IMR-90 (cell line): Measurements from ENCODE around the gene C1QTNF1. TPM values are rescaled to one million over a fixed set of nuclear protein-coding genes. Genes with fewer than 3 reads are reported as not detected.

Source experiments
- ATAC-seq: fragments of 200-7000 bp; cut with Tn5 transposase; 2 replicates; pipeline ENCODE4 v1.9.1; 2020; ENCODE audit warnings: low read depth, mild to moderate bottlenecking, moderate library complexity
- BruUV-seq: library from RNA; stranded (reverse); fragments of 400-500 nt; replicated peaks from 2 replicates; lab custom pipeline; 2021; lab: Mats Ljungman, UMichigan
- CTCF ChIA-PET: fragments of 300-600 bp; formaldehyde crosslinking; extraction: SDS; loops from one replicate; lab custom pipeline; 2021; ENCODE audit warnings: antibody characterized with exemption; lab: Yijun Ruan, JAX
- POLR2A ChIA-PET: fragments of 300-600 bp; sonication (Branson Sonifier 250); formaldehyde crosslinking; loops from one replicate; lab custom pipeline; 2022; ENCODE audit warnings: antibody characterized with exemption; ENCODE audit not compliant: unreplicated experiment; lab: Charles Lee
- DNase-seq: peaks from one replicate; pipeline ENCODE4 v3.0.0; 2013
- H2AFZ ChIP-seq: replicated peaks from 2 replicates; pipeline ENCODE3; 2013; ENCODE audit warnings: low read length, mild to moderate bottlenecking; ENCODE audit not compliant: poor library complexity
- H2AK5ac ChIP-seq: 2 replicates; pipeline ENCODE4 v1.6.1; 2013; ENCODE audit warnings: low read depth, low read length, inconsistent platforms
- H2AK9ac ChIP-seq: replicated peaks from 2 replicates; pipeline ENCODE3; 2013; ENCODE audit warnings: mild to moderate bottlenecking, low read depth, low read length, moderate library complexity; ENCODE audit not compliant: poor library complexity
- H2BK120ac ChIP-seq: 2 replicates; pipeline ENCODE4 v1.6.1; 2013; ENCODE audit warnings: low read depth, low read length, inconsistent platforms
- H2BK15ac ChIP-seq: 3 replicates; pipeline ENCODE4 v1.6.1; 2013; ENCODE audit warnings: low read depth, low read length, inconsistent platforms
- H2BK20ac ChIP-seq: 2 replicates; pipeline ENCODE4 v1.6.1; 2013; ENCODE audit warnings: low read depth, mild to moderate bottlenecking, inconsistent platforms, low read length, moderate library complexity
- H2BK5ac ChIP-seq: 2 replicates; pipeline ENCODE4 v1.6.1; 2013; ENCODE audit warnings: mild to moderate bottlenecking, low read depth, low read length, inconsistent platforms; ENCODE audit not compliant: poor library complexity, severe bottlenecking
- H3K14ac ChIP-seq: replicated peaks from 2 replicates; pipeline ENCODE4 v1.6.1; 2013; ENCODE audit warnings: low read depth, low read length, inconsistent platforms
- H3K18ac ChIP-seq: 2 replicates; pipeline ENCODE4 v1.6.1; 2013; ENCODE audit warnings: low read depth, low read length, control low read depth
- H3K23ac ChIP-seq: 2 replicates; pipeline ENCODE4 v1.6.1; 2013; ENCODE audit warnings: low read depth, low read length, inconsistent platforms
- H3K27ac ChIP-seq: 2 replicates; pipeline ENCODE4 v1.5.1; 2013; ENCODE audit warnings: mild to moderate bottlenecking, control low read depth, low read length; ENCODE audit not compliant: insufficient read depth
- H3K27me3 ChIP-seq: 2 replicates; pipeline ENCODE4 v1.6.1; 2013; ENCODE audit warnings: low read length; ENCODE audit not compliant: control insufficient read depth, insufficient read depth
- H3K36me3 ChIP-seq: 2 replicates; pipeline ENCODE4 v1.6.1; 2013; ENCODE audit warnings: low read length, mixed read lengths; ENCODE audit not compliant: control insufficient read depth, insufficient read depth
- H3K4ac ChIP-seq: 2 replicates; pipeline ENCODE4 v1.6.1; 2013; ENCODE audit warnings: low read depth, low read length, inconsistent platforms
- H3K4me1 ChIP-seq: 2 replicates; pipeline ENCODE4 v1.6.1; 2013; ENCODE audit warnings: low read length, mixed read lengths; ENCODE audit not compliant: control insufficient read depth, insufficient read depth
- H3K4me2 ChIP-seq: 2 replicates; pipeline ENCODE4 v1.6.1; 2013; ENCODE audit warnings: low read depth, mild to moderate bottlenecking, control low read depth, low read length, moderate library complexity
- H3K4me3 ChIP-seq: 2 replicates; pipeline ENCODE4 v1.5.1; 2013; ENCODE audit warnings: low read depth, mild to moderate bottlenecking, control low read depth, low read length, moderate library complexity; ENCODE audit not compliant: insufficient read depth
- H3K56ac ChIP-seq: 2 replicates; pipeline ENCODE4 v1.6.1; 2013; ENCODE audit warnings: low read length, inconsistent platforms; ENCODE audit not compliant: insufficient read depth; ENCODE audit errors: extremely low read depth
- H3K79me1 ChIP-seq, 2 experiments: 2 replicates each; pipeline ENCODE4 v1.6.1; 2013; ENCODE audit warnings: low read length in 2 of 2, inconsistent platforms in 1 of 2, low read depth in 1 of 2
- H3K9ac ChIP-seq: 2 replicates; pipeline ENCODE4 v1.6.1; 2013; ENCODE audit warnings: low read depth, low read length, control low read depth
- H3K9me1 ChIP-seq: 2 replicates; pipeline ENCODE4 v1.6.1; 2013; ENCODE audit warnings: low read length, inconsistent platforms; ENCODE audit not compliant: insufficient read depth
- H3K9me3 ChIP-seq: 2 replicates; pipeline ENCODE4 v1.6.1; 2013; ENCODE audit warnings: low read length; ENCODE audit not compliant: control insufficient read depth, insufficient read depth
- H4K20me1 ChIP-seq: 2 replicates; pipeline ENCODE4 v1.6.1; 2013; ENCODE audit warnings: low read length, inconsistent platforms; ENCODE audit not compliant: insufficient read depth
- H4K5ac ChIP-seq: 2 replicates; pipeline ENCODE4 v1.6.1; 2013; ENCODE audit warnings: mild to moderate bottlenecking, low read depth, low read length, control low read depth
- H4K8ac ChIP-seq, 2 experiments: 2 replicates each; pipeline ENCODE4 v1.6.1; 2013; ENCODE audit warnings: low read depth in 2 of 2, low read length in 2 of 2, control low read depth in 1 of 2, inconsistent platforms in 1 of 2
- H4K91ac ChIP-seq: 2 replicates; pipeline ENCODE4 v1.6.1; 2013; ENCODE audit warnings: low read depth, low read length, inconsistent platforms; ENCODE audit not compliant: insufficient read depth
- BHLHE40 ChIP-seq: fragments of 150-350 bp; IDR thresholded peaks from 2 replicates; pipeline ENCODE4 v1.6.1; 2016; ENCODE audit warnings: mild to moderate bottlenecking, low read depth, low read length
- CEBPB ChIP-seq: IDR thresholded peaks from 2 replicates; pipeline ENCODE4 v1.6.1; 2012; ENCODE audit warnings: low read depth, low read length, improper control_type of control experiment
- CHD1 ChIP-seq: IDR thresholded peaks from 2 replicates; pipeline ENCODE4 v1.6.1; 2012; ENCODE audit warnings: low read depth, low read length, improper control_type of control experiment
- CTCF ChIP-seq: conservative IDR thresholded peaks from 2 replicates; pipeline ENCODE4 v1.5.1; 2012; ENCODE audit warnings: mild to moderate bottlenecking, low read depth, low read length, improper control_type of control experiment
- ELK1 ChIP-seq: fragments of 150-350 bp; IDR thresholded peaks from 2 replicates; pipeline ENCODE4 v1.6.1; 2016; ENCODE audit warnings: low read depth, mild to moderate bottlenecking, low read length, moderate library complexity, borderline replicate concordance
- FOS ChIP-seq: fragments of 150-350 bp; IDR thresholded peaks from 2 replicates; pipeline ENCODE4 v1.6.1; 2016; ENCODE audit warnings: low read depth, low read length
- MAZ ChIP-seq: IDR thresholded peaks from 2 replicates; pipeline ENCODE4 v1.6.1; 2012; ENCODE audit warnings: low read depth, mild to moderate bottlenecking, low read length, improper control_type of control experiment, moderate library complexity, borderline replicate concordance
- MXI1 ChIP-seq: IDR thresholded peaks from 2 replicates; pipeline ENCODE4 v1.6.1; 2012; ENCODE audit warnings: low read depth, mild to moderate bottlenecking, low read length, moderate library complexity, borderline replicate concordance
- NFE2L2 ChIP-seq: fragments of 150-350 bp; IDR thresholded peaks from 2 replicates; pipeline ENCODE4 v1.6.1; 2016; ENCODE audit warnings: low read depth, mild to moderate bottlenecking, low read length
- POLR2A ChIP-seq: IDR thresholded peaks from 2 replicates; pipeline ENCODE4 v1.6.1; 2012; ENCODE audit warnings: mild to moderate bottlenecking, low read depth, low read length
- RAD21 ChIP-seq: IDR thresholded peaks from 2 replicates; pipeline ENCODE4 v1.6.1; 2012; ENCODE audit warnings: low read length, improper control_type of control experiment
- RCOR1 ChIP-seq: IDR thresholded peaks from 2 replicates; pipeline ENCODE4 v1.6.1; 2012; ENCODE audit warnings: mild to moderate bottlenecking, low read length, improper control_type of control experiment; ENCODE audit not compliant: insufficient replicate concordance
- RFX5 ChIP-seq: IDR thresholded peaks from 2 replicates; pipeline ENCODE4 v1.8.0; 2012; ENCODE audit warnings: low read depth, mild to moderate bottlenecking, low read length, moderate library complexity
- SMC3 ChIP-seq: fragments of 150-350 bp; IDR thresholded peaks from 2 replicates; pipeline ENCODE4 v1.6.1; 2016; ENCODE audit warnings: low read depth, mild to moderate bottlenecking, antibody characterized with exemption, low read length, moderate library complexity
- WGBS, 2 experiments: methylation state at CpG; one replicate each; pipeline versions ENCODE4 v1.1.5 to v1.1.7; 2013; ENCODE audit warnings: missing lambda C conversion rate in 2 of 2; ENCODE audit not compliant: insufficient read length in 1 of 2; ENCODE audit errors: extremely low coverage in 2 of 2; 5-methylcytosine and 5-hydroxymethylcytosine counted together
- dilution Hi-C: fragments of 300-500 bp; cut with HindIII; formaldehyde crosslinking; loops from one replicate; pipeline ENCODE4 v1.14.3; 2018; ENCODE audit warnings: low sequenced_read_pairs; ENCODE audit not compliant: unreplicated experiment
- in situ Hi-C: fragments of 300-500 bp; cut with MboI; formaldehyde crosslinking; loops from 3 replicates; pipeline ENCODE4 v1.14.3; 2019; ENCODE audit warnings: low sequenced_read_pairs, inconsistent platforms, mixed read lengths
- intact Hi-C: fragments of 100-400 bp; cut with micrococcal nuclease; formaldehyde crosslinking; loops from 2 replicates; pipeline ENCODE4 v1.10.0; 2022
- polyA plus RNA-seq, 3 experiments: library from polyadenylated mRNA; depleted of rRNA; stranded (reverse); fragments of >200 nt; gene quantifications; 2 replicates each; pipeline ENCODE4 v1.2.3, GENCODE V29; 2012; ENCODE audit warnings: low replicate concordance in 1 of 3
- total RNA-seq: library from RNA; depleted of rRNA; stranded (reverse); fragments of >200 nt; gene quantifications from 2 replicates; pipeline ENCODE4 v1.2.3, GENCODE V29; 2012

C1QTNF1 gene
- total and polyA plus RNA-seq, 2 of the 4 experiments (the other 2 are of a cell fraction), result 3.4 to 8.4 TPM

- ATAC-seq (peak; percentile 99), DNase-seq (peak; percentile 82)
- Histone ChIP-seq H4K5ac (no peak within 1 kb of the TSS; the same call in 1 of the 2 replicates), H3K4me1 (0 out of 2 replicates have a peak, but pooled peaks cover 2% of the 10 kb centered on the region), H2AFZ (peak within 1 kb of the TSS; percentile 91), H3K14ac (peak within 1 kb of the TSS; percentile 58), H2BK15ac (no peak within 1 kb of the TSS), H3K9me1 (no peaks in the 10 kb centered on the region; the same call in 1 of the 2 replicates), H3K23ac (peak within 1 kb of the TSS; percentile 79), H3K56ac (no peak within 1 kb of the TSS; the same call in 1 of the 2 replicates), H3K4me3 (peak within 1 kb of the TSS; percentile 89), H4K20me1 (no peaks in the 10 kb centered on the region), H3K18ac (no peak within 1 kb of the TSS), H2BK20ac (peak within 1 kb of the TSS; percentile 18; the same call in 1 of the 2 replicates), H3K79me1 (peaks cover 0 to 13% of the 10 kb centered on the region in 2 experiments; a peak in 2 of 4 replicates), H3K4me2 (peak within 1 kb of the TSS; percentile 74), H4K8ac (peak within 1 kb of the TSS; percentile 31 to 63; a peak in 2 of 4 replicates), H3K27me3 (peaks cover 6% of the 10 kb centered on the region), H4K91ac (no peak within 1 kb of the TSS), H3K4ac (peak within 1 kb of the TSS; percentile 72), H3K9me3 (no peaks in the 10 kb centered on the region), H3K36me3 (peaks cover 14% of the 10 kb centered on the region), H2AK5ac (no peak within 1 kb of the TSS), H3K9ac (peak within 1 kb of the TSS; percentile 64), H2BK120ac (no peak within 1 kb of the TSS), H2BK5ac (no peak within 1 kb of the TSS), H3K27ac (peak within 1 kb of the TSS; percentile 37; the same call in 1 of the 2 replicates), H2AK9ac (peak within 1 kb of the TSS; percentile 81)
- intact Hi-C loops, result no loop called here
- ChIA-PET POLR2A (interaction anchor here (0.6 kb wide), 2 partner anchors 12 to 37 kb away, joined by 4 read pairs; no protein-coding TSS in a partner anchor), CTCF (interaction anchor here (1.6 kb wide), 1 partner anchor 10 kb away, joined by 6 read pairs; no protein-coding TSS in a partner anchor)
- 2% methylated on average over 49 of the region's 106 CpGs; no CpG with 5 or more reads in 1 of the 2 experiments for WGBS, 2 experiments
- dilution Hi-C loops, result no loop called here
- no TSS peak for BruUV-seq
- in situ Hi-C loops, result loop anchor here (25.0 kb wide), 1 partner anchor 637 kb away; no protein-coding TSS in a partner anchor
- TF ChIP-seq CEBPB (no peak), MXI1 (peak; percentile 71; the same call in 1 of the 2 replicates), BHLHE40 (no peak), ELK1 (no peak), RFX5 (0 out of 2 replicates have a peak, but pooled peaks have one; percentile 12), MAZ (peak; percentile 13; the same call in 1 of the 2 replicates), FOS (no peak), NFE2L2 (no peak), RAD21 (no peak), RCOR1 (no peak), CTCF (no peak), SMC3 (no peak), CHD1 (no peak), POLR2A (peak; percentile 49; the same call in 1 of the 2 replicates)
Measured at GRCh38 chr17:79074649-79075445, 50.9 kb downstream of the C1QTNF1 start, which contains the start of gene ENGASE. Gene ENGASE, plus strand, starts transcription at chr17:79074824. Its CDS starts 121 bp downstream, at chr17:79074945.
